H9 (cell line): Measurements from ENCODE around the gene VAV2. TPM values are rescaled to one million over a fixed set of nuclear protein-coding genes. Genes with fewer than 3 reads are reported as not detected.

ENCODE experiments used
- DNase-seq: peaks from one replicate; pipeline ENCODE4 v3.0.0-alpha.2; 2017
- H2AFZ ChIP-seq: one replicate; pipeline ENCODE4 v1.6.1; 2013; ENCODE audit warnings: mild to moderate bottlenecking, low read length, control low read depth, moderate library complexity
- H2AK5ac ChIP-seq: 2 replicates; pipeline ENCODE4 v1.6.1; 2013; ENCODE audit warnings: low read length, control low read depth, mixed read lengths; ENCODE audit not compliant: insufficient read length
- H2BK120ac ChIP-seq: one replicate; pipeline ENCODE4 v1.6.1; 2013; ENCODE audit warnings: low read depth, mild to moderate bottlenecking, low read length, control low read depth, inconsistent platforms; ENCODE audit not compliant: poor library complexity, severe bottlenecking
- H2BK12ac ChIP-seq: 2 replicates; pipeline ENCODE4 v1.6.1; 2013; ENCODE audit warnings: low read length, control low read depth, mixed read lengths, low read depth; ENCODE audit not compliant: insufficient read length
- H2BK15ac ChIP-seq: 2 replicates; pipeline ENCODE4 v1.6.1; 2013; ENCODE audit warnings: low read depth, low read length, control low read depth
- H2BK20ac ChIP-seq: one replicate; pipeline ENCODE4 v1.6.1; 2013; ENCODE audit warnings: low read depth, mild to moderate bottlenecking, low read length, control low read depth, inconsistent platforms; ENCODE audit not compliant: poor library complexity, severe bottlenecking
- H2BK5ac ChIP-seq: 2 replicates; pipeline ENCODE4 v1.6.1; 2013; ENCODE audit warnings: low read length, control low read depth, mixed read lengths; ENCODE audit not compliant: insufficient read length
- H3K14ac ChIP-seq: 2 replicates; pipeline ENCODE4 v1.6.1; 2013; ENCODE audit warnings: low read length, control low read depth; ENCODE audit not compliant: insufficient read depth
- H3K18ac ChIP-seq: 2 replicates; pipeline ENCODE4 v1.6.1; 2013; ENCODE audit warnings: low read depth, mild to moderate bottlenecking, mixed read lengths, low read length, control low read depth; ENCODE audit not compliant: insufficient read length
- H3K23ac ChIP-seq: 2 replicates; pipeline ENCODE4 v1.6.1; 2013; ENCODE audit warnings: low read length, control low read depth, mixed read lengths, low read depth; ENCODE audit not compliant: insufficient read length
- H3K23me2 ChIP-seq: 2 replicates; pipeline ENCODE4 v1.6.1; 2013; ENCODE audit warnings: low read depth, mild to moderate bottlenecking, mixed read lengths, low read length, control low read depth; ENCODE audit not compliant: insufficient read length, poor library complexity, severe bottlenecking
- H3K27ac ChIP-seq: 2 replicates; pipeline ENCODE4 v1.5.1; 2013; ENCODE audit warnings: low read length, control low read depth, mixed read lengths, low read depth; ENCODE audit not compliant: insufficient read length
- H3K27me3 ChIP-seq: 2 replicates; pipeline ENCODE4 v1.6.1; 2013; ENCODE audit warnings: low read length, control low read depth, inconsistent platforms; ENCODE audit not compliant: insufficient read depth
- H3K4ac ChIP-seq: 2 replicates; pipeline ENCODE4 v1.6.1; 2013; ENCODE audit warnings: low read depth, mild to moderate bottlenecking, control low read depth, inconsistent platforms, low read length, moderate library complexity
- H3K4me1 ChIP-seq: 2 replicates; pipeline ENCODE4 v1.6.1; 2013; ENCODE audit warnings: low read length, control low read depth, inconsistent platforms; ENCODE audit not compliant: insufficient read depth
- H3K4me2 ChIP-seq: 2 replicates; pipeline ENCODE4 v1.6.1; 2013; ENCODE audit warnings: low read length, control low read depth, mixed read lengths; ENCODE audit not compliant: insufficient read length, insufficient read depth
- H3K56ac ChIP-seq: 2 replicates; pipeline ENCODE4 v1.6.1; 2013; ENCODE audit warnings: low read depth, mild to moderate bottlenecking, mixed read lengths, low read length, control low read depth; ENCODE audit not compliant: insufficient read length
- H3K79me1 ChIP-seq: 2 replicates; pipeline ENCODE4 v1.6.1; 2013; ENCODE audit warnings: low read depth, mild to moderate bottlenecking, moderate library complexity, low read length, control low read depth, inconsistent platforms; ENCODE audit not compliant: insufficient read depth, poor library complexity, severe bottlenecking
- H3K79me2 ChIP-seq: 2 replicates; pipeline ENCODE4 v1.6.1; 2013; ENCODE audit warnings: low read length, control low read depth, inconsistent platforms; ENCODE audit not compliant: insufficient read depth
- H3K9ac ChIP-seq: 2 replicates; pipeline ENCODE4 v1.6.1; 2013; ENCODE audit warnings: low read length, control low read depth, mixed read lengths; ENCODE audit not compliant: insufficient read length; ENCODE audit errors: extremely low read depth
- H3K9me3 ChIP-seq: one replicate; pipeline ENCODE4 v1.6.1; 2013; ENCODE audit warnings: low read depth, low read length, inconsistent platforms; ENCODE audit not compliant: control insufficient read depth
- H3T11ph ChIP-seq: one replicate; pipeline ENCODE4 v1.6.1; 2013; ENCODE audit warnings: mild to moderate bottlenecking, low read length, control low read depth, inconsistent platforms
- H4K20me1 ChIP-seq: one replicate; pipeline ENCODE4 v1.6.1; 2013; ENCODE audit not compliant: control insufficient read depth, insufficient read length, insufficient read depth
- H4K5ac ChIP-seq: 2 replicates; pipeline ENCODE4 v1.6.1; 2013; ENCODE audit warnings: low read depth, mild to moderate bottlenecking, mixed read lengths, low read length, control low read depth; ENCODE audit not compliant: insufficient read length
- H4K8ac ChIP-seq: replicated peaks from 2 replicates; pipeline ENCODE4 v1.6.1; 2013; ENCODE audit warnings: low read length, control low read depth, mixed read lengths, low read depth; ENCODE audit not compliant: insufficient read length
- H4K91ac ChIP-seq: 2 replicates; pipeline ENCODE4 v1.6.1; 2013; ENCODE audit warnings: low read depth, mild to moderate bottlenecking, moderate library complexity, mixed read lengths, low read length, control low read depth; ENCODE audit not compliant: insufficient read length
- H3K27ac Mint-ChIP-seq, 3 experiments: 2 replicates in 2 of 3; 3 replicates in 1 of 3; pipeline ENCODE4 v1.8.0; 2020 to 2021; ENCODE audit warnings: mixed read lengths in 3 of 3, mild to moderate bottlenecking in 1 of 3, moderate library complexity in 1 of 3
- H3K27me3 Mint-ChIP-seq: 2 replicates; pipeline ENCODE4 v1.8.0; 2021; ENCODE audit warnings: low read depth, mild to moderate bottlenecking, moderate library complexity, mixed read lengths
- H3K36me3 Mint-ChIP-seq, 3 experiments: 2 replicates in 2 of 3; 3 replicates in 1 of 3; pipeline ENCODE4 v1.8.0; 2020 to 2021; ENCODE audit warnings: low read depth in 3 of 3, mixed read lengths in 3 of 3; ENCODE audit not compliant: insufficient read depth in 1 of 3
- H3K4me1 Mint-ChIP-seq, 2 experiments: 2 replicates each; pipeline ENCODE4 v1.8.0; 2020; ENCODE audit warnings: mixed read lengths in 2 of 2
- H3K4me3 Mint-ChIP-seq, 2 experiments: 2 replicates in 1 of 2; 3 replicates in 1 of 2; pipeline ENCODE4 v1.8.0; 2020 to 2021; ENCODE audit warnings: mild to moderate bottlenecking in 2 of 2, mixed read lengths in 2 of 2, moderate library complexity in 1 of 2
- H3K9me3 Mint-ChIP-seq, 2 experiments: 2 replicates in 1 of 2; 3 replicates in 1 of 2; pipeline ENCODE4 v1.8.0; 2020; ENCODE audit warnings: mild to moderate bottlenecking in 2 of 2, mixed read lengths in 2 of 2, moderate library complexity in 1 of 2
- CTCF ChIP-seq: fragments of 200-600 bp; sonication (generic); conservative IDR thresholded peaks from 3 replicates; pipeline ENCODE4 v1.8.0; 2021; ENCODE audit warnings: antibody characterized with exemption, mild to moderate bottlenecking
- WGBS: extraction: QIAGEN DNeasy Blood & Tissue Kit; methylation state at CpG from one replicate; pipeline ENCODE4 v1.1.7; 2013; ENCODE audit warnings: missing lambda C conversion rate, low lambda C conversion rate, mixed read lengths; ENCODE audit not compliant: insufficient read length; ENCODE audit errors: extremely low coverage; 5-methylcytosine and 5-hydroxymethylcytosine counted together
- total RNA-seq: library from RNA; stranded (reverse); gene quantifications from 2 replicates; pipeline ENCODE4 v1.2.1, GENCODE V29; 2021

Gene VAV2
- total RNA-seq, 1 experiment from 2014 or later = 58.7 TPM

DNA sequence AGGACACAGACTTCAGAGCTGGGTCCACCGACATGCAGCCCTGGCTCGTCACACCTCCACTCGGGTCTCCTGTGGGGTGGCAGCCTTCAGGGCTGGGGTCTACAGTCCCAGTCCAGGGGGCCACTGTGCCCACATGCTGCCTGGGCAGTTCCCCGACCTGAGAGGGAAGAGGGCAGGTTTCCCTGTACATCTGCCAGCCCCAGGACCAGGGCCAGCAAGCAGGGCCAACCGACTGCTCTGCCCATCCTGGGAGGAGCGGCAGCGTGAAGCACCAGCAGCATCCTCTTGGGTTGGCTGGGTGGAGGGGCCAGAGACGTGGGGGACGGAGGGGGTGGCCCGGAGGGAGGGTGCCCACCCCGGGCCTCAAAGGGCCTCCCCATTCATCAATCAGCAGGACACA, 133.4 kb downstream of the VAV2 start:
- H2BK120ac ChIP-seq = no peak overlapping the region
- Mint-ChIP-seq H3K27me3 (no peaks in the 10 kb centered on the region; the same call in 1 of the 2 replicates), H3K4me1 (peaks cover 21 to 29% of the 10 kb centered on the region in 2 experiments), H3K27ac (no peak overlapping the region; a peak in 1 of 7 replicates), H3K9me3 (peaks cover 0 to 2% of the 10 kb centered on the region in 2 experiments; a peak in 1 of 5 replicates), H3K36me3 (peaks cover 7 to 27% (median 24%) of the 10 kb centered on the region in 3 experiments; a peak in 6 of 7 replicates), H3K4me3 (no peak overlapping the region)
- no peak for TF ChIP-seq CTCF
- H2AFZ ChIP-seq = no peak overlapping the region
- H3K9ac ChIP-seq = no peak overlapping the region
- H2BK5ac ChIP-seq = no peak overlapping the region
- no peaks in the 10 kb centered on the region for H3K23me2 ChIP-seq
- H3K27me3 ChIP-seq = no peaks in the 10 kb centered on the region
- no peaks in the 10 kb centered on the region; the same call in 1 of the 2 replicates for H3K79me2 ChIP-seq
- no peak overlapping the region for H3K4ac ChIP-seq
- H3T11ph ChIP-seq = no peak overlapping the region
- no peak overlapping the region for H2BK15ac ChIP-seq
- no peak overlapping the region for H3K18ac ChIP-seq
- no peaks in the 10 kb centered on the region for H3K9me3 ChIP-seq
- no peak overlapping the region for H2AK5ac ChIP-seq
- H3K4me1 ChIP-seq = no peaks in the 10 kb centered on the region
- no peak overlapping the region for H3K4me2 ChIP-seq
- WGBS = no CpG with 5 or more reads among the region's 11 CpGs
- H3K27ac ChIP-seq = no peak overlapping the region
- H3K14ac ChIP-seq = no peak overlapping the region
- no peak overlapping the region for H4K91ac ChIP-seq
- no peak overlapping the region for H2BK12ac ChIP-seq
- H2BK20ac ChIP-seq = no peak overlapping the region
- no peaks in the 10 kb centered on the region for H3K79me1 ChIP-seq
- H4K8ac ChIP-seq = no peak overlapping the region
- H4K20me1 ChIP-seq = no peaks in the 10 kb centered on the region
- H4K5ac ChIP-seq = no peak overlapping the region
- H3K23ac ChIP-seq = no peak overlapping the region
- no peak overlapping the region for H3K56ac ChIP-seq
- no peak for DNase-seq
